NCI-H526 treated with DMSO at 0.1 percent for 48 hours (cell line): ENCODE results near the gene PIM3.
"Not testable (repeated sequence)": the region's sequence is repeated elsewhere in the genome, so short reads cannot be mapped to it uniquely, and the experiment has no call there.

Experiments used
- DNase-seq: peaks from one replicate; lab custom pipeline; 2025; lab: John Stamatoyannopoulos, UW

Gene PIM3

GRCh38 chr22:49986325-49986724 is 25.8 kb downstream of the PIM3 start:
- no peak for DNase-seq

GRCh38 chr22:49989826-49990225 is 29.3 kb downstream of the PIM3 start:
- DNase-seq, result not testable (repeated sequence)

GRCh38 chr22:49991167-49991566 is 30.6 kb downstream of the PIM3 start:
- no peak for DNase-seq

- DNase-seq, result no peak
Observed at GRCh38 chr22:49991907-49992533, 31.4 kb downstream of the PIM3 start.

GRCh38 chr22:49992921-49993648 is 32.5 kb downstream of the PIM3 start:
- no peak for DNase-seq

GRCh38 chr22:49993649-49994360 is 33.2 kb downstream of the PIM3 start:
- DNase-seq, result no peak

GRCh38 chr22:49994361-49995040 is 33.9 kb downstream of the PIM3 start:
- DNase-seq, result no peak

- no peak for DNase-seq
Observed at GRCh38 chr22:49995041-49995360, 34.4 kb downstream of the PIM3 start.

- no peak for DNase-seq
Observed at GRCh38 chr22:49995361-49996118, 35.0 kb downstream of the PIM3 start.

GRCh38 chr22:49996119-49996517 is 35.5 kb downstream of the PIM3 start:
- no peak for DNase-seq

GRCh38 chr22:49996518-49997250 is 36.1 kb downstream of the PIM3 start:
- no peak for DNase-seq

GRCh38 chr22:49997251-49997599 is 36.7 kb downstream of the PIM3 start:
- DNase-seq, result no peak

GRCh38 chr22:49997932-49998717 is 37.6 kb downstream of the PIM3 start:
- no peak for DNase-seq

GRCh38 chr22:49998718-49999062 is 38.1 kb downstream of the PIM3 start:
- no peak for DNase-seq

- DNase-seq, result no peak
Observed at GRCh38 chr22:49999063-49999945, 38.7 kb downstream of the PIM3 start.

GRCh38 chr22:49999946-50000586 is 39.5 kb downstream of the PIM3 start:
- no peak for DNase-seq

- no peak for DNase-seq
Observed at GRCh38 chr22:50000587-50001387, 40.2 kb downstream of the PIM3 start.
